HEK293 (cell line): ENCODE measurements around the gene CDHR5.
A peak's percentile ranks its signal among the peaks of the same experiment; 100 is the strongest.

ENCODE experiments used
- CTCF ChIA-PET: fragments of 350-600 bp; formaldehyde crosslinking; extraction: SDS; loops from one replicate; lab custom pipeline; 2021; ENCODE audit warnings: antibody characterized with exemption; lab: Yijun Ruan, JAX
- POLR2A ChIA-PET: fragments of 300-600 bp; formaldehyde crosslinking; extraction: SDS; loops from one replicate; lab custom pipeline; 2020; ENCODE audit warnings: antibody characterized with exemption, inconsistent platforms; lab: Yijun Ruan, JAX
- H3K27ac ChIP-seq: fragments of 200-500 bp; sonication (Bioruptor generic); 2 replicates; pipeline ENCODE4 v1.5.1; 2014; ENCODE audit warnings: low read depth, low read length, control low read depth, inconsistent platforms; ENCODE audit errors: extremely low read depth
- H3K36me3 ChIP-seq, 2 experiments: fragments of 200-500 bp in 1 of 2; sonication (Bioruptor generic) in 1 of 2; 1 replicate in 1 of 2; 2 replicates in 1 of 2; pipeline ENCODE4 v1.5.1; 2014 to 2017; ENCODE audit warnings: inconsistent platforms in 2 of 2, low read length in 2 of 2; ENCODE audit not compliant: control insufficient read depth in 2 of 2, insufficient read depth in 1 of 2
- H3K4me1 ChIP-seq: fragments of 200-500 bp; sonication (Bioruptor generic); 2 replicates; pipeline ENCODE4 v1.5.1; 2014; ENCODE audit warnings: mild to moderate bottlenecking, low read length, inconsistent platforms; ENCODE audit not compliant: control insufficient read depth, insufficient read depth
- H3K4me3 ChIP-seq: 2 replicates; pipeline ENCODE4 v1.5.1; 2011; ENCODE audit warnings: low read depth, mild to moderate bottlenecking, control low read depth, low read length, moderate library complexity
- H3K9me3 ChIP-seq: fragments of 200-500 bp; sonication (Bioruptor generic); 2 replicates; pipeline ENCODE4 v1.5.1; 2014; ENCODE audit warnings: low read depth, low read length, inconsistent platforms; ENCODE audit not compliant: control insufficient read depth, insufficient read depth
- EGR2 ChIP-seq: fragments of 450-650 bp; formaldehyde crosslinking; IDR thresholded peaks from 2 replicates; pipeline ENCODE4 v1.5.1; 2016; ENCODE audit warnings: low read depth, missing biosample characterization, missing genetic modification characterization
- HIC1 ChIP-seq: fragments of 450-650 bp; formaldehyde crosslinking; IDR thresholded peaks from 2 replicates; pipeline ENCODE4 v1.5.1; 2016; ENCODE audit warnings: missing biosample characterization, missing genetic modification characterization
- MZF1 ChIP-seq: fragments of 450-650 bp; formaldehyde crosslinking; IDR thresholded peaks from 2 replicates; pipeline ENCODE4 v1.5.1; 2017; ENCODE audit warnings: missing biosample characterization, missing genetic modification characterization, borderline replicate concordance
- OVOL3 ChIP-seq: fragments of 450-650 bp; formaldehyde crosslinking; IDR thresholded peaks from 2 replicates; pipeline ENCODE4 v1.5.1; 2016; ENCODE audit warnings: missing biosample characterization, missing genetic modification characterization
- PRDM1 ChIP-seq: fragments of 450-650 bp; formaldehyde crosslinking; IDR thresholded peaks from 2 replicates; pipeline ENCODE4; 2016; ENCODE audit warnings: missing biosample characterization, missing genetic modification characterization
- ZBTB1 ChIP-seq: fragments of 450-650 bp; formaldehyde crosslinking; IDR thresholded peaks from 2 replicates; pipeline ENCODE4 v1.5.1; 2016; ENCODE audit warnings: missing biosample characterization, missing genetic modification characterization
- ZBTB49 ChIP-seq: fragments of 450-650 bp; formaldehyde crosslinking; IDR thresholded peaks from 2 replicates; pipeline ENCODE4 v1.5.1; 2016; ENCODE audit warnings: missing biosample characterization, missing genetic modification characterization, low read depth
- ZIC2 ChIP-seq: fragments of 450-650 bp; formaldehyde crosslinking; IDR thresholded peaks from 2 replicates; pipeline ENCODE4 v1.5.1; 2016; ENCODE audit warnings: missing biosample characterization, missing genetic modification characterization
- ZNF121 ChIP-seq: fragments of 450-650 bp; formaldehyde crosslinking; IDR thresholded peaks from 2 replicates; pipeline ENCODE4 v1.5.1; 2016; ENCODE audit warnings: missing biosample characterization, missing genetic modification characterization
- ZNF169 ChIP-seq: fragments of 450-650 bp; formaldehyde crosslinking; IDR thresholded peaks from 2 replicates; pipeline ENCODE4 v1.5.1; 2016; ENCODE audit warnings: missing biosample characterization, missing genetic modification characterization
- ZNF175 ChIP-seq: fragments of 450-650 bp; formaldehyde crosslinking; IDR thresholded peaks from 2 replicates; pipeline ENCODE4 v1.5.1; 2016; ENCODE audit warnings: missing biosample characterization, missing genetic modification characterization
- ZNF19 ChIP-seq: fragments of 450-650 bp; formaldehyde crosslinking; IDR thresholded peaks from 2 replicates; pipeline ENCODE4; 2016; ENCODE audit warnings: missing biosample characterization, missing genetic modification characterization, low read depth
- ZNF221 ChIP-seq: fragments of 450-650 bp; formaldehyde crosslinking; IDR thresholded peaks from 2 replicates; pipeline ENCODE4 v1.5.1; 2017; ENCODE audit warnings: missing biosample characterization, missing genetic modification characterization, borderline replicate concordance
- ZNF248 ChIP-seq: fragments of 450-650 bp; formaldehyde crosslinking; IDR thresholded peaks from 2 replicates; pipeline ENCODE4 v1.5.1; 2017; ENCODE audit warnings: missing biosample characterization, missing genetic modification characterization
- ZNF280D ChIP-seq: fragments of 450-650 bp; formaldehyde crosslinking; IDR thresholded peaks from 2 replicates; pipeline ENCODE4 v1.5.1; 2016; ENCODE audit warnings: missing biosample characterization, missing genetic modification characterization
- ZNF391 ChIP-seq: fragments of 450-650 bp; formaldehyde crosslinking; IDR thresholded peaks from 2 replicates; pipeline ENCODE4 v1.5.1; 2016; ENCODE audit warnings: low read depth, missing biosample characterization, missing genetic modification characterization, borderline replicate concordance
- ZNF423 ChIP-seq: fragments of 450-650 bp; formaldehyde crosslinking; IDR thresholded peaks from 2 replicates; pipeline ENCODE4 v1.5.1; 2016; ENCODE audit warnings: missing biosample characterization, missing genetic modification characterization
- ZNF449 ChIP-seq: fragments of 450-650 bp; formaldehyde crosslinking; IDR thresholded peaks from 2 replicates; pipeline ENCODE4 v1.5.1; 2017; ENCODE audit warnings: missing biosample characterization, mild to moderate bottlenecking, missing genetic modification characterization, moderate library complexity
- ZNF48 ChIP-seq: fragments of 450-650 bp; formaldehyde crosslinking; IDR thresholded peaks from 2 replicates; pipeline ENCODE4 v1.5.1; 2016; ENCODE audit warnings: missing biosample characterization, missing genetic modification characterization
- ZNF501 ChIP-seq: fragments of 450-650 bp; formaldehyde crosslinking; IDR thresholded peaks from 2 replicates; pipeline ENCODE4 v1.5.1; 2016; ENCODE audit warnings: missing biosample characterization, missing genetic modification characterization
- ZNF555 ChIP-seq: fragments of 450-650 bp; formaldehyde crosslinking; conservative IDR thresholded peaks from 2 replicates; pipeline ENCODE4 v1.5.1; 2017; ENCODE audit warnings: missing biosample characterization, mild to moderate bottlenecking, missing genetic modification characterization, inconsistent platforms
- ZNF560 ChIP-seq: fragments of 450-650 bp; formaldehyde crosslinking; IDR thresholded peaks from 2 replicates; pipeline ENCODE4 v1.5.1; 2017; ENCODE audit warnings: missing biosample characterization, missing genetic modification characterization, borderline replicate concordance
- ZNF580 ChIP-seq: fragments of 450-650 bp; formaldehyde crosslinking; IDR thresholded peaks from 2 replicates; pipeline ENCODE4 v1.5.1; 2016; ENCODE audit warnings: missing biosample characterization, missing genetic modification characterization
- ZNF600 ChIP-seq: fragments of 450-650 bp; formaldehyde crosslinking; IDR thresholded peaks from 2 replicates; pipeline ENCODE4 v1.5.1; 2016; ENCODE audit warnings: missing biosample characterization, missing genetic modification characterization
- ZNF629 ChIP-seq: fragments of 450-650 bp; formaldehyde crosslinking; IDR thresholded peaks from 2 replicates; pipeline ENCODE4 v1.5.1; 2017; ENCODE audit warnings: missing biosample characterization, missing genetic modification characterization
- ZNF654 ChIP-seq: fragments of 450-650 bp; formaldehyde crosslinking; IDR thresholded peaks from 2 replicates; pipeline ENCODE4 v1.5.1; 2016; ENCODE audit warnings: low read depth, missing biosample characterization, missing genetic modification characterization
- ZNF704 ChIP-seq: fragments of 450-650 bp; formaldehyde crosslinking; IDR thresholded peaks from 2 replicates; pipeline ENCODE4 v1.5.1; 2016; ENCODE audit warnings: missing biosample characterization, missing genetic modification characterization
- ZNF768 ChIP-seq: fragments of 450-650 bp; formaldehyde crosslinking; IDR thresholded peaks from 2 replicates; pipeline ENCODE4 v1.5.1; 2018; ENCODE audit warnings: missing biosample characterization, mild to moderate bottlenecking, missing genetic modification characterization
- ZNF777 ChIP-seq: fragments of 450-650 bp; formaldehyde crosslinking; IDR thresholded peaks from 2 replicates; pipeline ENCODE4 v1.5.1; 2017; ENCODE audit warnings: missing biosample characterization, missing genetic modification characterization, borderline replicate concordance
- ZNF837 ChIP-seq: fragments of 450-650 bp; formaldehyde crosslinking; IDR thresholded peaks from 2 replicates; pipeline ENCODE4 v1.5.1; 2016; ENCODE audit warnings: missing biosample characterization, missing genetic modification characterization

CDHR5 gene

GRCh38 chr11:606245-606644, 18.5 kb downstream of the CDHR5 start:
- no peaks in the 10 kb centered on the region for H3K9me3 ChIP-seq
- no peak overlapping the region for H3K4me3 ChIP-seq
- H3K36me3 ChIP-seq = peaks cover 12 to 95% of the 10 kb centered on the region in 2 experiments; a peak in 2 of 3 replicates
- ChIA-PET POLR2A (no interaction called here), CTCF (interaction anchor here (0.6 to 0.7 kb wide), 2 partner anchors 109 to 178 kb away, joined by 3 to 4 read pairs; no protein-coding TSS in a partner anchor)
- no peaks in the 10 kb centered on the region for H3K4me1 ChIP-seq
- H3K27ac ChIP-seq = no peak overlapping the region
- TF ChIP-seq ZNF560 (tag by site-specific recombination) (no peak), ZNF600 (tag by site-specific recombination) (no peak), ZNF19 (tag by site-specific recombination) (no peak), ZNF501 (tag by site-specific recombination) (no peak), ZNF48 (tag by site-specific recombination) (no peak), MZF1 (tag by site-specific recombination) (no peak), ZNF777 (tag by site-specific recombination) (no peak), ZNF221 (no peak), ZIC2 (tag by site-specific recombination) (peak; percentile 87), ZNF423 (tag by site-specific recombination) (no peak), ZNF169 (no peak), ZNF121 (no peak), OVOL3 (no peak), ZNF280D (no peak), ZNF654 (tag by site-specific recombination) (no peak), ZBTB1 (tag by site-specific recombination) (no peak), EGR2 (peak; percentile 23; the same call in 1 of the 2 replicates), ZNF391 (tag by site-specific recombination) (no peak), PRDM1 (tag by site-specific recombination) (no peak), ZNF704 (tag by site-specific recombination) (no peak), HIC1 (no peak), ZNF555 (tag by site-specific recombination) (no peak), ZBTB49 (tag by site-specific recombination) (no peak), ZNF449 (tag by site-specific recombination) (peak; percentile 71; the same call in 1 of the 2 replicates), ZNF768 (tag by site-specific recombination) (no peak), ZNF837 (tag by site-specific recombination) (no peak), ZNF248 (no peak), ZNF580 (tag by site-specific recombination) (no peak), ZNF629 (tag by site-specific recombination) (no peak), ZNF175 (tag by site-specific recombination) (no peak)
